HG03196 (cell line): ENCODE measurements around the gene SMIM28.

ENCODE experiments used
- ATAC-seq: cut with Tn5 transposase; IDR thresholded peaks from one replicate; pipeline ENCODE4 v1.9.1; 2021; ENCODE audit not compliant: unreplicated experiment

SMIM28 gene

DNA sequence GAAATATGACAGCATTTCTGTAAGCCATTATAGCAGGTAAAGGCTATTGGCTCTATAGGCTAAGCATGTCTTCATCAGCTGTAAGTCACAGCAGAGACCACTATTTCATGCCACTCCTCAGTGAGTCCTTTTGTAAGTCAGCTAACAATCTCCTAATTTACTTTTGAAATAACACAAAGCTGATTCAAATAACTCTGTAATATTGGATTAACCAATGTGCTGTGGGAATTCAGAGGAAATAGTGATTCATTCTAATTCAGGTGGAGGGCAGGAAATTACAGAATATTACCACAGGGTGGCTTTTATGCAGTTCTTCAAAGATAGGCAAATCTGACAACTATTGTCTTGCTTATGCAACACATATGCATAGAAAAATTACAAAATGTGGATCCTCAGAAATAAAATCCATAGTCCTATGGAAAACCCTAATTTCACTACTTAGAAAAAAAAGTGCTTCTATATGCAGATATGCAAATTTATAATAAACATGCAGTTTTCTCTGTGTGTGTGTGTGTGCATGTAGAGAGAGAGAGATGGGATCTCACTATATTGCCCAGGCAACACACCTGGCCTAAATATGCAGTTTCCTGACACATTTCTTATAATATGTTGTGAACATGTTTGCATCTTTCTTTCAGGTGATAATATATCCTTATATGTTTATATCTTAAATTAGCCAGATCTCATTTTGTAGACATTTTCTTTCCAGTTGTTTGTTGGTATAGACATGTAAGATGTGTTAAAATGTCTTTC is 4.8 kb upstream of the SMIM28 start:
- no peak for ATAC-seq

DNA sequence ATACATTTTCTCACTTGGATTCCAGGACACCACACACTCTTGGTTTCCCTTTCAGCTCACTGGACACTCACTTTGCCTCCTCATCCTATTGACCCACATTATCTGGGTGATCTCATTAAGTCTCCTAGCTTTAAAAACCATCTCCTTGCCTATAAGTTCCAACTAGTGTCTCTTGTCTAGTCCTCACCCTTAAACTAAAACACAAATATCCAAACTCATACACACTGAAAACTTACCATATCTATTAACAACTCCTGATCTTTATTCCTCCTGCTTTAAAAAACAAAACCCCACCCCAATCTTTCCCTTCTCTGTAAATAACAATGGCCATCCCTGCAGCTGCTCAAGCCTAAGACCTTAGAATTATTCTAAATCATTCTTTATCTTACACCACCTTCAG is 3.5 kb upstream of the SMIM28 start:
- no peak for ATAC-seq

DNA sequence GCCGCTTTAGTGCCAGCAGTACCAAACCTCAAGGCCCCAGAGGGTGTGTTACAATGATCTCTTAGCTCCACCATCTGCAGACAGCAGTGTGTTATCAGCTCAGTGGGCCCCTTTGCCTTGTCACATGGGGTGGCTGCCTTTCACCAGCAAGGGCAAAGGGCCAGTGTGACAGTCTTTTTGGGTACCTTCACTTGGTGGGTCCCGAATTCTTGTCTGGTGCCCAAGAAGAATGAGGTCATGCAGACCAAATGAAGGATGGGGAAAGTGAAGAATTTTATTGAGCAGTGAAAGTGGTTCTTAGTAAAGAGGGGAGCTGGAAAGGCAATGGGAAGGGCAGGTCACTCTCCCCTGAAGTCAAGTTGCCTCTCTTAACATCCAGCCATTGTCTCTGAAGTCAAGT is 2.9 kb upstream of the SMIM28 start:
- no peak for ATAC-seq

DNA sequence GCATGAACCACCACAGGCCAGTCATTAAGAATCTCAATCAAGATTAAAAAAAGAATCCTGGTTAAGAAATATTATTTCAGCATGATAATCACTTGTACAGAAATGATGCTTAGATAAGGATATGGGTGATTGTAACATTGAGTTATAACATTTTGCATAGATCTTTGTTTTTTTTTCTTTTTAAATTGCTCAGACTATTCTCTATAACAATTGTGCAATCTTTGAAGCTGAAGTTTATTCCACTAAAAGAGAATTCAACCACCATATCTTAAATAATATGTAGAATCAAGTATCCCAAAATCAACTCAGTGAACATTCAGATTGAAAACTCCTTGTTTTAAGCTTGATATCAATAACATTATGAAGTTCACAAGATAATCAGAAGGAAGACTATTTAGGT is 663 bp upstream of the SMIM28 start:
- ATAC-seq = no peak

DNA sequence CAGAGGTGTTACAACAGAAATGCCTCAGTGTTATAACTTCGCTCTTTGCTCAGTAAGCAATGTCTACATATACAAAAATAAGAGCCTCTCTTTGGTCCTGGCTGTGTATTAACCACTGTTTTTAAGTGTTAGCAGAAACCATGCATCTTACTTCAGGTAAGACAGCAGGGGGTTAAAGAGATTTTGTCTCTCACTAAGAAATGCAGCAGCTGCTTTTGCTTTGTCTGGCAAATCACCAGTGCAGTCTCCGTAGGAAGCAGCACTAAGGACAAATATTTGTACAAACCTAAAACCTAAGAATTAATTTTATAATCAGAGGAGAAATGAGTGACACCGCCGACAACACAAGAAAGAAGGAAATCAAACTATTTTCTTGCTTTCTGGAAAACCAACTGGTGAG is 758 bp downstream of the SMIM28 start:
- no peak for ATAC-seq

DNA sequence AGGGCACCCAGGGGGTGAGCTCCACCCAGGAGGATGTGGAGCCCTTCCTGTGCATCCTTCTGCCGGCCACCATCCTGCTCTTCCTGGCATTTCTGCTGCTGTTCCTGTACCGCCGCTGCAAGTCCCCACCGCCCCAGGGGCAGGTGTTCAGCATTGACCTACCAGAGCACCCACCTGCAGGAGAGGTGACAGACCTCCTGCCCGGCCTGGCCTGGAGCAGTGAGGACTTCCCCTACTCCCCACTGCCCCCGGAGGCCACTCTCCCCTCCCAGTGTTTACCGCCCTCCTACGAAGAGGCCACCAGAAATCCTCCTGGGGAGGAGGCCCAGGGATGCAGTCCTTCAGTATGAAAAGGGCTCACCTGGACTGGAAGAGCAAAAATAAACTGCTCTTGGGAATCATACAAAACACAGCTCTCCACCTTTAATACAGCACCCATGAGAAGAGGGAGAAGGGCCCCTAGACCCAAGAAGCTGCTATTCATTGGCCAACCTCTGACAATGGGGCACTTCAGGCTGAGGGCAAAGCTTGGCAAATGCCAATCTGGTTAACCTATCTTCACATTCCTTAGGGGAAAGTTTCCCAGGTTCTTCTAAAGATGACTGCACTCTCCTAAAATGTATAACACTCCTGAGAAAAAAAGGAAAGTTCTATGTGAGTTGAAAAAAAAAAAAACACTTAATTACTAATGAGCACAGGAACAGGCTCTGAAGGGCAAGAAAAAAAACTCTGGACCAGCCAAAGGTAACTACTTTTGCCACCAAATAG is 5.0 kb downstream of the SMIM28 start:
- ATAC-seq = no peak

DNA sequence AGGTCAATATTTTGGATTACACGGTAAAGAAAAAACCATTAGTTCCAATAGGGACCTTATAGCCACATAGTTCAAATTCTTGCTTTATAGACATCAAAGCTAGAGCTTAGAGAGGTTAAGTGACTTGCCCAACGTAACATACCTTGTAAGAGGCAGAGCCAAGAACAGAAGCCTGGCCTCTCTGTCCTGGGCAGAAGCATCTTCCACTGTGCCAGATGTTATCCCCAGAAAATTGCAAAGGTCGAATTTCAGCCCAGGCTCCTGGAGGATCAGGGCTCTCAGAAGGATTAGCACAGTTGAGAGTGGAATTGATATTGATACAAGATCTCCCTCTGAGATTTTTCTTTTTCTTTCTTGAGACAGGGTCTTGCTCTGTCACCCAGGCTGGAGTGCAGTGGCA is 6.1 kb downstream of the SMIM28 start:
- ATAC-seq = no peak

DNA sequence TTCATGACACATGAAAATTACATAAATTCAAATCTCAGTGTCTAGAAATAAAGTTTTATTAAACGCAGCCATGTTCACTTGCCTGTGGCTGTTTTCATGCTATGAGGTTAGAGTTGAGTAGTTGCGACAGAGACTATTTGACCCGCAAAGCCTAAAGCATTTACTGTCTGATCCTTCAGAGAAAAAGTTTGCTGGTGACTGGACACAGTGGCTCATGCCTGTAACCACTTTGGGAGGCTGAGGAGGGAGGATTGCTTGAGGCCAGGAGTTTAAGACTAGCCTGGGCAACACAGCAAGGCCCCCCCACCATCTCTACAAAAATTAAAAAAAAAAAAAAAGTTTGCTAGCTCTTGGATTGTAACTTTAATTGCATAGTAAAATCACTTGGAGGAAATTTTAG is 9.2 kb downstream of the SMIM28 start:
- no peak for ATAC-seq

DNA sequence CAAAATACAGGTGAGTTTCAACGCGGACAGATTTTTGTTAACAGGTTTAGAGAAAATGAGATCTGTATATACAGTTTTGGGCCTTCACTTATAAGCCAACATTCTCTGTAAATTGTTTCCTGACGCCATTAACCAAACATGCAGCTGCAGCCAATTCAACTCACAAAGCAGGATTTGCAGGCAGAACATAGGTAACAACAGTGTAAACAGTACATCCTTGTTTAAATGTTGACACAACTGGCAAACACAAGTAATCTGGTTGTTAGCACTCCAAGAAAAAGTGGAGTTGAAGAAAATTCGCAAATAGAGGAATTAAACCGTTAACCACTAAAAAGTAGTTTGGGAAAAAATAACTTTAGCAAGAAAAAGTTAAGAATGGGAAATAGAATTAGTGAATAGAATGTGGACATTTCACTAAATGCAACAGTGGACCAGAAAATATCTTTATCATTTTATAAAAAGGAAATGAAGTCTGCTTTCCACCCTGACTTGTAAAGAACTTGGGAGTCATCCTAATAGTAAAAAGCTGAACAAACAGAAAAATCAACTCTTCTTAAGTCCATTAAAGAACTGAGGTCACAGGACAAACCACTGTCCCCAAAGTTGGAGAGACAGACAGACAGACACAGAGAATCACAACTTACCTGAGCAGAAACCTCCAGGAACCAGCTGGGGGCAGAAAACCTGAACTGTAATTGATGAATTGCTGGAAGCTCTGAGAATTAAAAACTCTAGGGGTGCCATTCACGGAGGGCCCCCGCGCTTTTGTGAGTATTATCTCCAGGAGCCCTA is 10.1 kb downstream of the SMIM28 start:
- no peak for ATAC-seq

DNA sequence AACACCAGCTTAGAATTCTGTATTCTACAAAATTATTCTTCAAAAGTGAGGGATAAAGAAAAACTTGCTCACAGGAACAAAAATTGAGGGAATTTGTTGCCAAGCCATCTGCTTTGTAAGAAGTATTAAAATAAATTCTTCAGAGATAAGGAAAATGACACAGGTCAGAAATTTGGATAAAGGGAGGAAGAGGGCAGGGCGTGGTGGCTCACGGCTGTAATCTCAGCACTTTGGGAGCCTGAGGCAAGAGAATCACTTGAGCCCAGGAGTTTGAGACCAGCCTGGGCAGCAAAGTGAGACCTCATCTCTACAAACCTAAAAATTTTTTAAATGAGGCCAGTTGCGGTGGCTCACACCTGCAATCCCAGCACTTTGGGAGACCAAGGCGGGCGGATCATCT is 11.8 kb downstream of the SMIM28 start:
- ATAC-seq = no peak

DNA sequence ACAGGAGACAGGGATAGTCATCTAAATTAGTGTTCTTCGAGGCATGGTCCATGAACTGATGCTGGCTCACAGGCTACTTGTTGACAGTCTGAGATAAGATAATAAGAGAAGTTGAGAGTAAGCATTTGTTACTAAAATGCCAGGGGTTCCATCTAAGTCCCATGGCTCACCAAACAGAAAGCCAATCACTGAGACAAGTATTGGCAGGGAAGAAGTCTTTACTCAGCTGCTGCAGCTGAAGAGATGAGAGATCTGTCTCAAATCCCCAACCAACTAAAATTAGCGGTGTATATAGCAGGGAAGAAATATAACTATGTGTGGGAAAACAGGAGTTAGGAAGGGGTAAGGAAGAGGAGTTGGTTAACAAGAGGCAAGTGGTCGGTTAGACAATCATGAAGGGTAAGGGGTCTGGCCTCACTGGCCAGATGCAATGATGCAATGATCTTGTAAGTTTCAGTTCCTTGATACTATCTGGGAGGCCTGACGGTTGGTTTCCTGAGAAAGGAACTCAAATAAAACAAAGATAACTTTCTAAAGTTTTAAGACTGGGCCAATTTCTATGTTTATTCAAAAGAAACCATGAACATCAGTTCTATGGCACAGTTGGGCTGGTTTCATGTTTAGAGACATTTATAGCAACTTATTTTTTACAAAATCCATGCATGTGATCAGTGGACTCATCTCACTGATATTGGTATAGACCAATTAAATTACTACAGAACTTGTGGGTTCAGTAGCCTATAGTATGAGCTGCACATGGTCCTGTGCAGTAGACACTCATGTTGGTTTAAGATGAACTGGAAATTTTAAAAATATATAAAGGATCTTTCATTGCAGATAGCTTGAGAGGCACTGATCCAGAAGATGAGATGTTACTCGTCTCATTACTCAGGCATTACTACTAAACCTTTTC is 16.4 kb downstream of the SMIM28 start:
- no peak for ATAC-seq

DNA sequence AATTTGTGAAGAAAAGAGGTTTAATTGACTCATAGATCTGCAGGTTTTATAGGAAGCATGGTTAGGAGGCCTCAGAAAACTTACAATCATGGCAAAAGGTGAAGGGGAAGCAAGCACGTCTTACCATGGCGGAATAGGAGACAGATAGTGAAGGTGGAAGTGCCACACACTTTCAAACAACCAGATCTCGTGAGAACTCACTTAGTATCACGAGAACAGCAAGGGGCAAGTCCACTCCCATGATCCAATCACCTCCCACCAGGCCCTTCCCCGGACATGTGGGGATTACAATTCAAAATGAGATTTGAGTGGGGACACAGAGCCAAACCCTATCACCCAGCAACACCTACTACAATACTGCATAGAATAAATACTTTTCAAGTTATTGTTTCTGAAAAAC is 19.0 kb downstream of the SMIM28 start:
- no peak for ATAC-seq

DNA sequence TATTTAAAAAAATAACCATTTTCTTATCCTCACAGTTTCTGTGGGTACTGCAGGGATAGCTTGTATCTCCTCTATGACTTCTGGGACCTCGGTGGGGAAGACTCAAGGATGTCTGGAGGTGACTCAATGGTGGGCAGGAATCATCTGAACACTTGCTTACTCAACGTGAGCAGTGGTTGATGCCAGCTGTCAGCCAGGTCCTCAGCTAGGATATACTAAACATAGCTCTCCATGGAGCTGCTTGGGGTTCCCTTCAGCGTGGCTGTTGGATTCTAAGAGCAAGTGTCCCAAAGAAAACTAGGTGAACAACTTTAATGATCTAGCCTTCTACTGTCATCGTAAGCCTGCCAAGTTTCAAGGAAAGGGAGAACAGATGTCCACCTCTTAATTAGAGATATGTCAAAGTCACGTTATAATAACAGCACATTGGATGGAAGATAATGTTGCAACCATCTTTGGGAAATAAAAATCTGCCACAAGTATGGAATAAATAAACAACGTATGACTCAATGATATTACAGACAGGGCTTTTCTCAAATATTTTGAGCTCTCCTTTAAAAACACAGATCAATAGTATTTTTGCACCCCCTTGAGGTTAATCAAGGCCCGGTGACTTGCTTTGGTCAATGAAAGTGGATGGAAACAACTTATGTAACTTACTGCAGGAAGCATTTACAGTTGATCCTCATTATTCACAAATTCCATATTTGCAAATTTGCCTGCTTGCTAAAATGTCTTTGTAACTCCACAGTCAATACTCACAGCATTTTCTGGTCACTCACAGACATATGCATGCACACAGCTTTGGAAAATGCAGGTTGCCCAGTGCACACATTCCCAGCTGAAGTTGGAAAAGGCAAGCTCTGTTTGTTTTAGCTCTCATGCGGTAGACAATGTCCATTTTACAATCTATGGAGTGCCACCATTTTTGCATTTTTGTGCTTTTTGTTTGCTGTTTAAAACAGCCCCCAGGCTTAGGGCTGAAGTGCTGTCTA is 19.7 kb downstream of the SMIM28 start:
- no peak for ATAC-seq

DNA sequence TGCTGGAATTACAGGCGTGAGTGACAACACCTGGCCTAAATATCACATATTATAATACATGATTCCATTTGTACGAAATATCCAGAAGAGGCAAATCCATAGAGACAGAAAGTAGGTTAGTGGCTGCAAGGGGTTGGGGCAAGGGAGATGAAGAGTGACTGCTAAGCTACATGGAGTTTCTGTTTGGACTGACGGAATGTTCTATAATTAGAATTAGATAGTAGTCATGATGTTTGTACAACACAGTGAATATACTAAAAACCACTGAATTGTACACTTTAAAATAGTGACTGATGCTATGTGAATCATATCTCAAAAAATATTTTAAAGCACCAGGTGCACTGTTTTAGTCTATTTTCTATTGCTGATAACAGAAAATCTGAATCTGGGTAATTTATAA is 22.6 kb downstream of the SMIM28 start:
- no peak for ATAC-seq

DNA sequence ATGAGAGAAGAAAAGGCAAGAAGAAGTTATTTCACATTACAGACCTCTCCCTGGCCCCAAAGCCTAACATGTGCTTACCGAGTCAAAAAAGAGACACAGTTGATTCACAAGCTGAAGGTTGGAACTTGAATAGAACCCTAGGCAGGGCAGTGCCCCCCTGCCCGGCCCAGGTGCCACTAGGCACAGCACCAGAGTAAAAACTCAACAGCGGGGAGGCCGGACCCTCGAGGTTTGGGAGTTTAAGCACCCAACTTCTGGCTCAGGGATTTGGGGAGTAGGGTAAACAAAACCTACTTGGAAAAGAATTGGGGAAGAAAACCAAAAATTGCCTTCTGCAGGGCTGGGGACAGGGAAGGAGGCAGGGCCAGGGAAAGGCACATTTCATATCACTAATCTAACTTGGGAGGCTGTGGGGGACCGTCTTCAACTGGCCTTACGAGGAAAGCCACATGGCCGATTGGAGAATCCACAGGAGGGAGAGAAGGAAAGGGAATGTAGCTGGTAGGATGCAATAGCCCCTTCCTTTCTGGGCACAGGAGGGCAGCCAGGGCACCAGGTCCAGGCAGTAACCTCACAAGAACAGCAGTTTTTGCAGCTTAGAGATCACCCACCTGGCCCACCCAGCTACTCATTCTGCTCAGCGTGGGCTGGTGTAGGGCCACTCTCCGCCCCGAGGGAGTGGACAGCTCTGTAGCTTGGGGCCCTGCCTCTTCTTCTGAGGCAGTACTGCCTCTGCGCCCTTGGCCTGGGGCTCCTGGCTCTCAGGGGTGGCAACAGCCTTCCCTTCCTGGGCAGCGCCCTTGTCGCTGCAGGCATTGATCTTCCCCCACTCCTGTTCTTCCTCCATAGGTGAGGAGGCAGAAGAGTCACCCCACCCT is 24.5 kb downstream of the SMIM28 start:
- no peak for ATAC-seq

DNA sequence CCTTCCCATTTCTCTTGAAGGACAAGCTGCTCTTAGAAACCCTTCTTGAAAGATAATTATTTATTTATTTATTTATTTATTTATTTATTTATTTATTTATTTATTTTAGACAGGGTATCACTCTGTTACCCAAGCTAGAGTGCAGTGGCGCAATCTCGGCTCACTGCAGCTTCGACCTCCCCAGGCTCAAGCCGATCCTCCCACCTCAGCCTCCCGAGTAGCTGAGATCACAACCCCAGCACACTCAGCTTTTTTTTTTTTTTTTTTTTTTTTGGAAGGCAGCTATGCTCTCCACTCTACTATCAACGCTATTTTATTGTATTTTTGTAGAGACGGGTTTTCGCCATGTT is 25.1 kb downstream of the SMIM28 start:
- ATAC-seq = no peak

DNA sequence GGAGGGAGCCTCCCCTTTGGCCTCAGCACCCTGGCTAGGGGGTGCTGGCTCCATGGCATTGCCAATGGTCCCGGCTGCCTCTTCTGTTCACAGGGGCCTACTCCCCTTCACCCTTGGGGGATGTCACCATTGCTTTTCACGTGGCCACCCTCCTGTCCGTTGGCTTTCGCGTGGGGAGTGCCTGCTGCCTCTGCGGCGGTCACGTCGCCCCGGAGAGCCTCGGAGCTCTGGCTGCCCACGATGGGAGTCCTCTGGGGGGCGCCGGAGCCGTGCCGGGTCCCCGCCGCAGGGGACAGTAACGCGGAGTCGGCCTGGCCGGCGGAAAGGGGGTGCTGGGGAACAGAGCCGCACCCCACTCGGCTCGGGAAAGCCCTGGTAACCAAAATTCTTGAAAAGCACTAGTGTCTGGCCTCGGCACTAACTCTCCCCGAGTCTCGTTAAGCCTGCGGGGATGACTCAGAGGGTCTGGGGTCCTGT is 25.7 kb downstream of the SMIM28 start:
- ATAC-seq = no peak

DNA sequence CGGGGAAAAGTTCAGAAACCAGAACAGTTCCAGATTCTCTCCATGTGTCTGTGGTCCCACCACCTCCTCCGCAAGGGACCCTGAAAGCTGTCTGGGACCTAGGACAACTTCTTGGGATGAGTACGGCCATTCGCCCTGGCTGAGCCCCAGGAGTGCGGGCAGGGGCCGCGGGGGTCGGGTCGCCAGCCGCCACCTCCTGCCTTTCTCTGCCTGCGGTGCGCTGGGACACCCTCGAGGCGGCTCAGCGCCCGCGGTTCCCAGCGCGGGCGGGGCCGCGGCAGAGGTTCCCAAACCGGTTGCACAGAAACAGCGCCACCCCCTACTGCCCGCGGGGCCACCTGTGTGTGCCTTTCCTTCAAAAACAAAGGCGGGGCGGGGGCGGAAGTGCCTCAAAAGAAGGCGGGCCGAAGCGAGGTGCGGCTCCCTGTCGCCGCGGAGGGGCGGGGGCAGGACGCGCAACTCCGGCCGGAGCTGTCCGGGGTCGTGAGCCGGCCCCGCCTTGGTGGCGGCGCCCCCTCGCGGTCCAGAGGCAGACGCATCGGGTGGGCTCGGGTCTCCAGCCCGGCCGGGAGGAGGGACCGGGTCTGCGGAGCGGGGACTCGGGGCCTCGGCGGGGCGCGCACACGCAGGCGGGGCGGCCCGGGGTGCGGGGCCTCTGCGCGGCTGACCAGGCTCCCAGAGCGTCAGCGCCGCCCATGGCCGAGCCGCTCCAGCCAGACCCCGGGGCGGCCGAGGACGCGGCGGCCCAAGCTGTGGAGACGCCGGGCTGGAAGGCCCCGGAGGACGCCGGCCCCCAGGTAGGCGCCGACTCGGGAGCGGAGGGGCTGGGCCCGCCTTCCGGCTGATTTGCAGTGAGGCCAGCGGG is 26.3 kb downstream of the SMIM28 start, which contains the start of gene HEBP2:
TSS of gene HEBP2 (plus strand) at position 423 of the 865 bp plus-strand sequence. CDS start at position 696, 273 bp downstream.
- peak; percentile 83 for ATAC-seq
